Astrocyte (in vitro differentiated cells and primary cell): ENCODE data around the gene SLC66A1. TPM values are rescaled to one million over a fixed set of nuclear protein-coding genes. Genes with fewer than 3 reads are reported as not detected.

Source experiments
- DNase-seq: peaks from one replicate; pipeline ENCODE4 v3.0.0-alpha.2; 2010; ENCODE audit warnings: low read depth
- FAIRE-seq: peaks from 2 replicates; lab custom pipeline; 2011; peaks lifted over from hg19 to GRCh38; lab: Jason Lieb, UNC
- H2AFZ ChIP-seq: 2 replicates; pipeline ENCODE4 v1.6.0; 2012; ENCODE audit warnings: low read depth, low read length, inconsistent platforms
- H3K27ac ChIP-seq: 2 replicates; pipeline ENCODE4 v1.5.1; 2011; ENCODE audit warnings: low read depth, low read length, inconsistent platforms
- H3K27me3 ChIP-seq: 2 replicates; pipeline ENCODE4 v1.6.0; 2011; ENCODE audit warnings: low read length, inconsistent platforms; ENCODE audit not compliant: insufficient read depth
- H3K36me3 ChIP-seq: 2 replicates; pipeline ENCODE4 v1.5.1; 2011; ENCODE audit warnings: low read length, inconsistent platforms; ENCODE audit not compliant: insufficient read depth
- H3K4me1 ChIP-seq: 2 replicates; pipeline ENCODE4 v1.5.1; 2011; ENCODE audit warnings: low read length, inconsistent platforms; ENCODE audit not compliant: insufficient read depth
- H3K4me2 ChIP-seq: 2 replicates; pipeline ENCODE4 v1.6.0; 2012; ENCODE audit warnings: low read length, inconsistent platforms
- H3K4me3 ChIP-seq: 2 replicates; pipeline ENCODE4 v1.5.1; 2011; ENCODE audit warnings: low read depth, mild to moderate bottlenecking, low read length, inconsistent platforms; ENCODE audit not compliant: insufficient read depth
- H3K79me2 ChIP-seq: 2 replicates; pipeline ENCODE4 v1.6.0; 2012; ENCODE audit warnings: mild to moderate bottlenecking, low read length, inconsistent platforms; ENCODE audit not compliant: insufficient read depth
- H3K9ac ChIP-seq: 2 replicates; pipeline ENCODE4 v1.6.0; 2012; ENCODE audit warnings: mild to moderate bottlenecking, low read length, inconsistent platforms
- H3K9me3 ChIP-seq: 2 replicates; pipeline ENCODE4 v1.5.1; 2012; ENCODE audit warnings: low read depth, mild to moderate bottlenecking, low read length, inconsistent platforms; ENCODE audit not compliant: insufficient read depth
- H4K20me1 ChIP-seq: 2 replicates; pipeline ENCODE4 v1.6.0; 2012; ENCODE audit warnings: low read length, inconsistent platforms; ENCODE audit not compliant: insufficient read depth
- H3K27ac Mint-ChIP-seq: one replicate; pipeline ENCODE4 v1.8.0; 2021; ENCODE audit warnings: mild to moderate bottlenecking, mixed read lengths; ENCODE audit not compliant: unreplicated experiment
- H3K27me3 Mint-ChIP-seq: one replicate; pipeline ENCODE4 v1.8.0; 2021; ENCODE audit warnings: low read depth, mixed read lengths; ENCODE audit not compliant: unreplicated experiment
- H3K36me3 Mint-ChIP-seq: one replicate; pipeline ENCODE4 v1.8.0; 2021; ENCODE audit warnings: low read depth, mixed read lengths; ENCODE audit not compliant: unreplicated experiment
- H3K4me1 Mint-ChIP-seq: one replicate; pipeline ENCODE4 v1.8.0; 2021; ENCODE audit warnings: low read depth, mixed read lengths; ENCODE audit not compliant: unreplicated experiment
- H3K4me3 Mint-ChIP-seq: one replicate; pipeline ENCODE4 v1.8.0; 2021; ENCODE audit warnings: mild to moderate bottlenecking, moderate library complexity, mixed read lengths; ENCODE audit not compliant: unreplicated experiment
- H3K9me3 Mint-ChIP-seq: one replicate; pipeline ENCODE4 v1.8.0; 2021; ENCODE audit warnings: mild to moderate bottlenecking, mixed read lengths; ENCODE audit not compliant: unreplicated experiment
- EZH2 ChIP-seq: IDR thresholded peaks from 2 replicates; pipeline ENCODE4 v1.6.1; 2012; ENCODE audit warnings: mild to moderate bottlenecking, low read length, inconsistent platforms; ENCODE audit not compliant: insufficient read depth
- total RNA-seq: library from RNA; stranded (reverse); gene quantifications from 2 replicates; pipeline ENCODE4 v1.2.1, GENCODE V29; 2021
- TF ChIP-seq, protein P1 (sequence below): IDR thresholded peaks from 2 replicates; pipeline ENCODE4 v1.5.1; 2011; ENCODE audit warnings: low read depth, mild to moderate bottlenecking, inconsistent platforms, low read length, moderate library complexity; ENCODE audit not compliant: insufficient read depth

SLC66A1 gene
- total RNA-seq, 1 donor from 2014 or later, result 21.5 TPM

DNA sequence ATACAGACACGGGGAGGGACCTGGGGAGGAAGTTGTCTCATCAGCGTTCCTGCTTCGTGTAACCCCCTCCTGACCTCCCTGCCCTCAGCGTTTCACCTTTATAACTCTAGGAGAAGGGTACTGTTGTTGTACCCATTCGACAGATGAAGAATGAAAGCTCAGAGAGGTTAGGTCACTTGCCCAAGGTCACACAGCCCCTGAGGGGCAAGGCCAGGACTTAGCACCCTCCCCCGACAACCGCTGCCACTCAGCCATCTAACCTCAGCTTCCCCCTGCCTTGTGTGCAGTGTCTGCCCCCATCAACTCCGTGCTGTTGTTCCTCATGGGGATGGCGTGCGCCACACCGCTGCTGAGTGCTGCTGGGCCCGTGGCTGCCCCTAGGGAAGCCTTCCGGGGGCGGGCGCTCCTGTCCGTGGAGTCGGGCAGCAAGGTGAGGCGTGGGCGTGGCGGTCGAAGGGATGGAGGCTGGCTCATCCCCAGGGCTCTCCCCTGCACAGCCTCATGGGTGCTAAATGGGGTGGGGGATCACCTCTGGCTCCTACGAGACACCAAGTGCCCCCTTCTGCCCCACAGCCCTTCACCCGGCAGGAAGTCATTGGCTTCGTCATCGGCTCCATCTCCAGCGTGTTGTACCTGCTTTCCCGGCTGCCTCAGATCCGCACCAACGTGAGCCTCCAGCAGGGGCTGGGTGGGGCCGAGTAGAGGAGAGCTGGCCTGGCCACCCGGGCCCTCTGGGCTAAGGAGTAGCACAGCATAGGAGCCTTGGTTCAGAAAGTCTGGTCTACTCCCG lies 14.0 kb downstream of the SLC66A1 start:
- Mint-ChIP-seq H3K4me3 (no peak overlapping the region), H3K9me3 (no peaks in the 10 kb centered on the region), H3K36me3 (peaks cover 17% of the 10 kb centered on the region), H3K4me1 (no peaks in the 10 kb centered on the region), H3K27ac (no peak overlapping the region), H3K27me3 (no peaks in the 10 kb centered on the region)
- Histone ChIP-seq H2AFZ (no peak overlapping the region), H3K4me3 (no peak overlapping the region), H4K20me1 (peaks cover 34% of the 10 kb centered on the region), H3K27me3 (no peaks in the 10 kb centered on the region), H3K4me1 (no peaks in the 10 kb centered on the region), H3K27ac (no peak overlapping the region), H3K4me2 (no peak overlapping the region), H3K9ac (no peak overlapping the region), H3K36me3 (peaks cover 4% of the 10 kb centered on the region), H3K79me2 (no peaks in the 10 kb centered on the region), H3K9me3 (no peaks in the 10 kb centered on the region)
- no peak for FAIRE-seq
- TF ChIP-seq EZH2, result no peak
- TF ChIP-seq, protein P1, sequence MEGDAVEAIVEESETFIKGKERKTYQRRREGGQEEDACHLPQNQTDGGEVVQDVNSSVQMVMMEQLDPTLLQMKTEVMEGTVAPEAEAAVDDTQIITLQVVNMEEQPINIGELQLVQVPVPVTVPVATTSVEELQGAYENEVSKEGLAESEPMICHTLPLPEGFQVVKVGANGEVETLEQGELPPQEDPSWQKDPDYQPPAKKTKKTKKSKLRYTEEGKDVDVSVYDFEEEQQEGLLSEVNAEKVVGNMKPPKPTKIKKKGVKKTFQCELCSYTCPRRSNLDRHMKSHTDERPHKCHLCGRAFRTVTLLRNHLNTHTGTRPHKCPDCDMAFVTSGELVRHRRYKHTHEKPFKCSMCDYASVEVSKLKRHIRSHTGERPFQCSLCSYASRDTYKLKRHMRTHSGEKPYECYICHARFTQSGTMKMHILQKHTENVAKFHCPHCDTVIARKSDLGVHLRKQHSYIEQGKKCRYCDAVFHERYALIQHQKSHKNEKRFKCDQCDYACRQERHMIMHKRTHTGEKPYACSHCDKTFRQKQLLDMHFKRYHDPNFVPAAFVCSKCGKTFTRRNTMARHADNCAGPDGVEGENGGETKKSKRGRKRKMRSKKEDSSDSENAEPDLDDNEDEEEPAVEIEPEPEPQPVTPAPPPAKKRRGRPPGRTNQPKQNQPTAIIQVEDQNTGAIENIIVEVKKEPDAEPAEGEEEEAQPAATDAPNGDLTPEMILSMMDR, result no peak
- no peak for DNase-seq

DNA sequence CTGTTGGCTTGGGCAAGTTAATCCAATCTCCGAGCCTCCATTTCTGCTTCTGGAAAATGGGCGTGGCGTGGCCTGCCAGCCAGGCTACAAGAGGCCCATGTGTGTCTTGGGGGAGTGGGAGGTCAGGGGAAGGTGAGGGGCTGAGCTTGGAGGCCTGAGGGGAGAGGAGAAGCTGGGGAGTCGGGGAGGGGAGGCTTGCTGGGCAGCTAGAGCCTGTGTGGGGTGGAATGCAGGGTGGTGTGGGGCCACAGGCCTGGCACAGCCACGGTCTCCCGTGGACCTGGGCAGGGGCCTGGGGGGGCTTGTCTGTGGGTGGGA lies 14.6 kb downstream of the SLC66A1 start:
- Mint-ChIP-seq H3K27ac (no peak overlapping the region), H3K27me3 (no peaks in the 10 kb centered on the region), H3K36me3 (peaks cover 14% of the 10 kb centered on the region), H3K9me3 (no peaks in the 10 kb centered on the region), H3K4me1 (no peaks in the 10 kb centered on the region), H3K4me3 (no peak overlapping the region)
- Histone ChIP-seq H3K4me3 (no peak overlapping the region), H3K79me2 (no peaks in the 10 kb centered on the region), H2AFZ (no peak overlapping the region), H3K9me3 (no peaks in the 10 kb centered on the region), H3K27ac (no peak overlapping the region), H3K4me2 (no peak overlapping the region), H3K27me3 (no peaks in the 10 kb centered on the region), H3K4me1 (no peaks in the 10 kb centered on the region), H4K20me1 (peaks cover 29% of the 10 kb centered on the region), H3K9ac (no peak overlapping the region), H3K36me3 (peaks cover 4% of the 10 kb centered on the region)
- no peak for DNase-seq
- no peak for FAIRE-seq
- TF ChIP-seq EZH2, result no peak
- TF ChIP-seq, protein P1, result no peak

DNA sequence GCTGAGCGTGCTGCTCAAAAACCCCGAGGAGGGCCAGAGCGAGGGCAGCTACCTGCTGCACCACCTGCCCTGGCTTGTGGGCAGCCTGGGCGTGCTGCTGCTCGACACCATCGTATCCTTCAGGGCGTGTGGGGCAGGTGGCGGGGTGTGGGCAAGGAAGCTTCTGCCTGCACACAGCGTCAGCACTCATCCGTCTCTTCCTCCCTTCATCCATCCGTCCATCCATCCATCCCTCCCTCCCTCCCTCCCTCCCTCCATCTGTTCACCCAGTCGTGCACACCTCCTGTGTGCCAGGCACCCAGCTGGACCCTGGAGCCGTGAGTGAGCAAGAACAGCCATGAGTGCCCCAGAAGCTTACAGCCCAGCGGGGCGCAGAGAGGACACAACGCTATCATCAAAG lies 15.2 kb downstream of the SLC66A1 start:
- no peak overlapping the region for H2AFZ ChIP-seq
- H3K4me3 Mint-ChIP-seq, result no peak overlapping the region
- H3K9me3 ChIP-seq, result no peaks in the 10 kb centered on the region
- peaks cover 23% of the 10 kb centered on the region for H4K20me1 ChIP-seq
- H3K4me2 ChIP-seq, result no peak overlapping the region
- H3K79me2 ChIP-seq, result no peaks in the 10 kb centered on the region
- H3K9ac ChIP-seq, result no peak overlapping the region
- no peak overlapping the region for H3K4me3 ChIP-seq
- H3K27me3 ChIP-seq, result no peaks in the 10 kb centered on the region
- H3K9me3 Mint-ChIP-seq, result no peaks in the 10 kb centered on the region
- no peak overlapping the region for H3K27ac Mint-ChIP-seq
- no peaks in the 10 kb centered on the region for H3K27me3 Mint-ChIP-seq
- H3K4me1 ChIP-seq, result no peaks in the 10 kb centered on the region
- TF ChIP-seq, protein P1, result no peak
- no peak for TF ChIP-seq EZH2
- no peak overlapping the region for H3K27ac ChIP-seq
- DNase-seq (no peak), FAIRE-seq (no peak)
- H3K36me3 ChIP-seq, result peaks cover 4% of the 10 kb centered on the region
- peaks cover 12% of the 10 kb centered on the region for H3K36me3 Mint-ChIP-seq
- H3K4me1 Mint-ChIP-seq, result no peaks in the 10 kb centered on the region
